HG02588 (cell line): ENCODE data around the gene PRKCE.

Experiments
- ATAC-seq: cut with Tn5 transposase; IDR thresholded peaks from one replicate; pipeline ENCODE4 v1.9.1; 2021; ENCODE audit warnings: mild to moderate bottlenecking, moderate library complexity; ENCODE audit not compliant: unreplicated experiment

PRKCE gene

GRCh38 chr2:46087492-46087891 is 436.0 kb downstream of the PRKCE start:
- ATAC-seq, result no peak

- ATAC-seq, result no peak
Observed at GRCh38 chr2:46091004-46091403, 439.5 kb downstream of the PRKCE start.

- ATAC-seq, result no peak
Observed at GRCh38 chr2:46091961-46092667, 440.6 kb downstream of the PRKCE start.

GRCh38 chr2:46094689-46095088 is 443.2 kb downstream of the PRKCE start:
- no peak for ATAC-seq

- no peak for ATAC-seq
Observed at GRCh38 chr2:46095830-46096229, 444.4 kb downstream of the PRKCE start.

GRCh38 chr2:46096260-46096659 is 444.8 kb downstream of the PRKCE start:
- ATAC-seq, result no peak

GRCh38 chr2:46097714-46098480 is 446.4 kb downstream of the PRKCE start:
- no peak for ATAC-seq

GRCh38 chr2:46098621-46099062 is 447.2 kb downstream of the PRKCE start:
- ATAC-seq, result no peak

GRCh38 chr2:46101557-46102220 is 450.2 kb downstream of the PRKCE start:
- no peak for ATAC-seq

GRCh38 chr2:46106690-46107089 is 455.2 kb downstream of the PRKCE start:
- no peak for ATAC-seq

GRCh38 chr2:46114996-46115395 is 463.5 kb downstream of the PRKCE start:
- no peak for ATAC-seq

- no peak for ATAC-seq
Observed at GRCh38 chr2:46116150-46116549, 464.7 kb downstream of the PRKCE start.

GRCh38 chr2:46116553-46116991 is 465.1 kb downstream of the PRKCE start:
- ATAC-seq, result no peak

- ATAC-seq, result no peak
Observed at GRCh38 chr2:46117379-46117778, 465.9 kb downstream of the PRKCE start.

- ATAC-seq, result no peak
Observed at GRCh38 chr2:46117994-46118393, 466.5 kb downstream of the PRKCE start.

- no peak for ATAC-seq
Observed at GRCh38 chr2:46118656-46119371, 467.3 kb downstream of the PRKCE start.

GRCh38 chr2:46119453-46119852 is 468.0 kb downstream of the PRKCE start:
- no peak for ATAC-seq

GRCh38 chr2:46120792-46121555 is 469.5 kb downstream of the PRKCE start:
- no peak for ATAC-seq

GRCh38 chr2:46122318-46122976 is 471.0 kb downstream of the PRKCE start:
- no peak for ATAC-seq

GRCh38 chr2:46123013-46123412 is 471.5 kb downstream of the PRKCE start:
- ATAC-seq, result no peak
